Adipose tissue (tissue), 3 donors: ENCODE measurements around the gene ZNF248. TPM values are rescaled to one million over a fixed set of nuclear protein-coding genes. Genes with fewer than 3 reads are reported as not detected.

ENCODE experiments used
- H3K27ac ChIP-seq: one replicate; pipeline ENCODE4 v1.5.1; 2013; ENCODE audit warnings: low read depth, low read length
- WGBS, 3 donors: extraction: QIAGEN DNeasy Blood & Tissue Kit; methylation state at CpG; one replicate each; pipeline ENCODE4 v1.1.7; 2013; 5-methylcytosine and 5-hydroxymethylcytosine counted together
- polyA plus RNA-seq, 3 donors: library from polyadenylated mRNA; stranded (reverse); fragments of 200-250 nt; gene quantifications; one replicate each; pipeline ENCODE4 v1.2.3, GENCODE V29; 2013
- donor health status: healthy with polysubstance abuse.
- donor health status: Bipolar disorder and iron deficiency.
- donor health status: healthy.

The ZNF248 gene
- polyA plus RNA-seq, 3 donors = 2.3 to 4.7 (median 2.5) TPM

- WGBS, 3 donors = 94 to 98% (median 97%) methylated on average over 2 of the region's 2 CpGs
- H3K27ac ChIP-seq = no peak overlapping the region
Measured at GRCh38 chr10:37839243-37839642, 18.2 kb downstream of the ZNF248 start.

GRCh38 chr10:37831495-37832333 lies 25.7 kb downstream of the ZNF248 start:
- 83 to 96% (median 87%) methylated on average over 4 of the region's 4 CpGs for WGBS, 3 donors
- no peak overlapping the region for H3K27ac ChIP-seq

GRCh38 chr10:37826806-37827205 lies 30.6 kb downstream of the ZNF248 start:
- 86 to 95% (median 89%) methylated on average over 1 of the region's 1 CpG for WGBS, 3 donors
- H3K27ac ChIP-seq = no peak overlapping the region

- 94 to 98% (median 96%) methylated on average over 3 of the region's 3 CpGs for WGBS, 3 donors
- no peak overlapping the region for H3K27ac ChIP-seq
Measured at GRCh38 chr10:37821237-37821636, 36.2 kb downstream of the ZNF248 start.

- WGBS, 3 donors = 93 to 97% (median 95%) methylated on average over 6 of the region's 6 CpGs
- H3K27ac ChIP-seq = no peak overlapping the region
Measured at GRCh38 chr10:37819797-37820196, 37.6 kb downstream of the ZNF248 start.

- 80 to 84% (median 81%) methylated on average over 6 of the region's 6 CpGs for WGBS, 3 donors
- H3K27ac ChIP-seq = no peak overlapping the region
Measured at GRCh38 chr10:37816290-37816689, 41.1 kb downstream of the ZNF248 start.

GRCh38 chr10:37813763-37814162 lies 43.6 kb downstream of the ZNF248 start:
- H3K27ac ChIP-seq = no peak overlapping the region
- 93 to 95% (median 94%) methylated on average over 3 of the region's 3 CpGs for WGBS, 3 donors

- no peak overlapping the region for H3K27ac ChIP-seq
- 0 to 87% (median 67%) methylated on average over 1 of the region's 1 CpG for WGBS, 3 donors
Measured at GRCh38 chr10:37812290-37812689, 45.1 kb downstream of the ZNF248 start.

- 58 to 73% (median 59%) methylated on average over 3 of the region's 3 CpGs for WGBS, 3 donors
- no peak overlapping the region for H3K27ac ChIP-seq
Measured at GRCh38 chr10:37803269-37803668, 54.1 kb downstream of the ZNF248 start.

- no peak overlapping the region for H3K27ac ChIP-seq
Measured at GRCh38 chr10:37801557-37801956, 55.9 kb downstream of the ZNF248 start.

GRCh38 chr10:37794305-37794976 lies 63.0 kb downstream of the ZNF248 start:
- WGBS, 3 donors = 72 to 86% (median 79%) methylated on average over 2 of the region's 2 CpGs
- no peak overlapping the region for H3K27ac ChIP-seq

- WGBS, 3 donors = 63 to 95% (median 67%) methylated on average over 2 of the region's 2 CpGs
- H3K27ac ChIP-seq = no peak overlapping the region
Measured at GRCh38 chr10:37789590-37789989, 67.8 kb downstream of the ZNF248 start.

GRCh38 chr10:37784678-37785077 lies 72.7 kb downstream of the ZNF248 start:
- H3K27ac ChIP-seq = no peak overlapping the region
- WGBS, 3 donors = 71 to 85% (median 78%) methylated on average over 4 of the region's 4 CpGs

- WGBS, 3 donors = 60 to 67% (median 66%) methylated on average over 32 of the region's 32 CpGs
- H3K27ac ChIP-seq = no peak overlapping the region
Measured at GRCh38 chr10:37780536-37780935, 76.9 kb downstream of the ZNF248 start.

- no peak overlapping the region for H3K27ac ChIP-seq
- WGBS, 3 donors = 87 to 89% (median 87%) methylated on average over 6 of the region's 6 CpGs
Measured at GRCh38 chr10:37777056-37777455, 80.4 kb downstream of the ZNF248 start.

- WGBS, 3 donors = 80 to 95% (median 95%) methylated on average over 1 of the region's 1 CpG
Measured at GRCh38 chr10:37775612-37776011, 81.8 kb downstream of the ZNF248 start.

GRCh38 chr10:37774351-37774750 lies 83.1 kb downstream of the ZNF248 start:
- no peak overlapping the region for H3K27ac ChIP-seq
- 63 to 80% (median 75%) methylated on average over 5 of the region's 5 CpGs for WGBS, 3 donors

More at GRCh38 chr10:37775612-37776011, 81.8 kb downstream of the ZNF248 start:
- no peak overlapping the region for H3K27ac ChIP-seq

- H3K27ac ChIP-seq = no peak overlapping the region
- WGBS, 3 donors = 82 to 84% (median 82%) methylated on average over 1 of the region's 1 CpG
Measured at GRCh38 chr10:37765216-37765615, 92.2 kb downstream of the ZNF248 start.

- no peak overlapping the region for H3K27ac ChIP-seq
- 44 to 54% (median 53%) methylated on average over 3 of the region's 3 CpGs for WGBS, 3 donors
Measured at GRCh38 chr10:37763132-37763531, 94.3 kb downstream of the ZNF248 start.

GRCh38 chr10:37762287-37762686 lies 95.1 kb downstream of the ZNF248 start:
- H3K27ac ChIP-seq = no peak overlapping the region
